Tongue (tissue), 2 donors: ENCODE data around the gene MRPL17. TPM values are rescaled to one million over a fixed set of nuclear protein-coding genes. Genes with fewer than 3 reads are reported as not detected.

Experiments
- DNase-seq: peaks from one replicate; pipeline ENCODE4 v3.0.0-alpha.2; 2015
- total RNA-seq: library from RNA; depleted of rRNA; stranded (reverse); fragments of >200 nt; gene quantifications from one replicate; pipeline ENCODE4 v1.2.3, GENCODE V29; 2014

MRPL17 gene
- total RNA-seq, 1 donor from 2014 or later: 29.2 TPM

DNA sequence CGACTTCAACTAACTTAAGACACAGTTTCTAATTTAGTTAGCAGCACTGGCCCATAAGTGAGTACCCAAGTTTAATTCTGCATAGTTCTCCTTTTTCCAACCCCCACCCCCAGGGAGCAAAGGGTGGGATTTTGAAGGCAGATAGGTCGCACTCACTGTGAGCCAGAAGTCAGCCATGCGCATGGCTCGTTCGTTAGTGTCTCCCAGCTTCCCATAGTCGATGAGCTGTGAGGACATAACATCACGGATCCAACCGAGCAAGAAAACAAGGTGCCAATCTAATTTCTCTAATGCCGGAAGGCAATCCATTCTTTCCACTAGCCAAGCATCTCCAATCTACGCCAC lies 577 bp downstream of the MRPL17 start:
- DNase-seq: no peak

DNA sequence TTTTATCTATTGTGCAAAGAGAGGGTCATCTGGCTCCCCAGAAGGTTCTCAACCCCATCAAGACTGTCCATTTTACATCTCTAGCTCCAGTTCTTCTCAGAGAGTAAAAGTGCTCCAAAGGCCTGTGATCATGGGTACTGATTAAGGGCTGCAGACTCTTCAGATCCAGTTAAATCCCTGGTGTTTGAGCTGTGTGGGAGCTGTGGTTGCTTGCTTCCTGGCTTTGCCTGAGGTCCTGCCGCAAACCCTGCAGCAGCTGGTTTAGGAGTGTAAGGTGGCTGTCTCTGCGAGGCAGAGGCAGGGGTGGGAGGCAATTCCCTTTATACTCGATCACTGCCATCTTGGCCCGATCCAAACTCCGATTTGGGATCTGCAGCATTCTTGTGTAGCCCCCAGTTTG lies 1.2 kb downstream of the MRPL17 start:
- DNase-seq: peak; percentile 19

DNA sequence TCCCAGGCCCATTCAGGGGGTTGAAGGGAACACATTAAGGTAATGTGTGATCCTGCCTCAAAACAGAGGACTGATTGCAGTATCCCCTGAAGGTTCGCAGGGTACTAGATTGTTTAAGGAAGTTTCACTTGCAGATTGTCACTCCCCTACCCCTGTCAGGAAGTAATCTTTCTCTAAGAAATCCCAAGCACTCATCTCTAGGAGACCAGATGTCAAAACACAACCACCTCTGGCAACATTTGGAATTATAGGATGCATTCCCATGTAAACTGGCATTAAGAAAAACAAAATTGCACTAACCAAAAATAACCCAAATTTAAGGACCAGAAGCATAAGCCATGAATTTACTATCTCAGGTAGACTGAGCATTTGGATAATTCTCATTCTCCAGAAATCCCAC lies 1.6 kb downstream of the MRPL17 start:
- no peak for DNase-seq

DNA sequence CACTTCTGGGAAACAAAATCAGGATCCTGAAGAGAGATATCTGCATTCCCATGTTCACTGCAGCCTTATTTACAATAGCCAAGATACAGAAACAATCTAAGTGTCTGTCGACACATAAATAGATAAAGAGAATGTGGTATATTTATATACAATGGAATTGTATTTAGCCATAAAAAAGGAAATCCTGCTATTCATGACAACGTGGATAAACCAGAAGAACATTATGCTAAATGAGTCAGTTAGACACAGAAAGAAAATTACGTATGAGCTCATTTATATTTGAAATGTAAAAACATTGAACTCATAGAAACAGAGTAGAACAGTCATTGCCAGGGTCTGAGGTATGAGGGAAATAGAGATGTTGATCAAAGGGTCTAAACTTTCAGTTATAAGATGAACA lies 6.1 kb downstream of the MRPL17 start:
- DNase-seq: no peak

DNA sequence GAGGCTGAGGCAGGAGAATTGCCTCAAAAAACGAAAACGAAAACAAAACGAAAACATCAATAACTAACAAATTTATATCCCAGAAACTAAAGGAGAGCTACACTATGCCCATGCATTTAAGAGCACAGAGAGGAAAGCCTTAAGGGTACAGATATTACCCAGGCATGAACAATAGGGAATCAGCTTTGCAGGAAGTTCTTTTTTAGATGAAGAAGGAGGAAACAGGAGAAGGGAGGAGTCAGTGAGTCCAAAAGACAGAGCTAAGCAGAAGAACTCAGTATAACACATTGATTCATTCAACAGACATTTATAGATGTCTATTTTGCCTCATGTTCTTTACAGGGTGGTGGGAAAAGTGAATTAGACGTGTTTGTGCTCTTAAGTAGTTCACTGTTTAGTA lies 8.3 kb downstream of the MRPL17 start:
- DNase-seq: no peak

DNA sequence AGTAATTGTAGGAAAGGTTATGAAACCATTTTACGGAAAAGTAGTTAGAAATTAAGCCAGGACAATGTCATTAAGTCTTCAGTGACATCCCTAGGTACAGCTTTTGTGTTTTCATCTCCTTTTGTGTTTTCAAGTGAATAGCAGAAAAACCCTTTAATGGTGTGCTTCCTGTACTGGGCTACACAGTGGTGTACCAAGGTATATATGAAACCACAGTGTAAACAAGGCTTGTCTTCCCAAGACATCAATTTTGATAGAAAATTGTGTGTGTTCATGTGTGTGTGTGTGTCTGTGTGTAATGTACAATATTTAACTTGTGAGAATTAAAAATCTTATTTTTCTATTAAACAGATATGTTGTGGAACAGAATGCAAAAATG lies 8.9 kb downstream of the MRPL17 start:
- no peak for DNase-seq

DNA sequence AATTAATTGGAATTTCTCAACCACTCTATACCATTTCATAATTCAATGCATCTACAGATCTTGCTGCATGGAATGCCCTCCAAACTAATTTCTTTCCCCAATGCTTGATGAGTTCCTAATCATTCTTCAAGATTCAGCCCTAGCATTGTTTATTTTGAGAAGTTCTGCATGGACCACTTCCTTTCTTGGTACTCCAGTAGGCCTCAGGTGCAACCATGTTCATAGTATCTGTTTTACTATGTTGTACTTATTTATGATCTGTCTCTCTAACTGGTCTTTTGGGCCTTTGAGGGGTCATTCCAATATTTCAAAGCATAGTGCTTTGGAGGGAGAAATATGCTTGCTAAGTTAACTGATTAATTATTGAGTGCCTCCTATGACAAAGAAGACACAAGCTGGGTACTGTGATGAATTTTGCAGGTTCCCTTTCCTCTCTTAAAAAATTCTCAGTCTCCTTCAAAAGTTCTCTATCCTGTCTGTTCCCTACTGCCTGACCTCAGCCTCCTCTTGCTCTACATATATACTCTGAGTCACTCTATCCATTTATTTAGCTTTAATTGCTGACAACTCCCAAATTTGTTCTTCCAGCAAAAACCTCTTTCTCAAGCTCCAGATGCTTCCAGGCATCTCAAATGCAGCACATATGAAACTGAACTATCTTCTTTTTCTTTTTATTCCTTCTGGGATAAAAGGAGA lies 9.5 kb downstream of the MRPL17 start:
- DNase-seq: no peak

DNA sequence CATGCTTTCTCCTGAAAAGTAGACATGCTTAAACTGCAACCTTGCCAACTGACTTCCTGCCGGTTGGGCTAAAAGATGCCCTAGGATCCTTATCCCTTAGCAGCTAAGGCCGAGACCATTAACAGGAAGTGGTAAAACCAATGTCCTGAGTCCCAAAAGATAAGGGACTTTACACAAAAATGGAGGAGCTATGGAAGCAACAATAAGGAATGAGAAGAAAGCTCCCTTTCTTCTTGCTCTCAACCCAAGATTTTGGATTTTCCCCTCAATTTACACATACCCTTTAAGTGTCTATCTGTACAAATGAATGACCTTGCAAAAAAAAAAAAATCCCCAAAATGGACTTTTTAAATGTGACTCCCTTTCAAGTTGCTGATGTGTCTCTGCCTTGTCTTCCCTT lies 11.1 kb downstream of the MRPL17 start:
- no peak for DNase-seq

DNA sequence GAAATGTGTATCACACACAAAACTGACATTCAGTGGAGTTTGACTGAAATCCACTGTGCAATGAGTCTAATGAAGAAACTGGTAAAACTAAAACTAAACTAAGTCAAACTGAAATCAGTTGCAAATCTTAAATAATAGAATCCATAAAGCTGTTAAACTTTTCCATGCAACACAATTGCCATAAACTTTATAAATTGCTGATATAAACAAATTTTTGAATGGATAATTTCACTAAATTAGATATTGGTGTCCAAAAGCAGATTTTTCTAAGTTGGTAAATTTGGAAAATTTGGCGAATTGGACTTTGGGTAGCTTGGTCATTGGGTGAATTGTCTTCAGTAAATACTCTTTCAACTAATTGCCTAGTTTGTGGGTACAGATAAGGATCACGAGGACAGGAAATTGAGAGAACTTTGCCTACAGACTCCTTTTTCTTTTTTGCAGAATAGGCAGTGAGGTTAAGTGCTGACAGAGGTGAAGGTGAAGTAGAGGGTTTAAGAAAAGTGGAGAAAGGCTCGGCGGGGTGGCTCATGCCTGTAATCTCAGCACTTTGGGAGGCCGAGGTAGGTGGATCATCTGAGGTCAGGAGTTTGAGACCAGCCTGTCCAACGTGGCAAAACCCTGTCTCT lies 12.8 kb downstream of the MRPL17 start:
- DNase-seq: no peak

DNA sequence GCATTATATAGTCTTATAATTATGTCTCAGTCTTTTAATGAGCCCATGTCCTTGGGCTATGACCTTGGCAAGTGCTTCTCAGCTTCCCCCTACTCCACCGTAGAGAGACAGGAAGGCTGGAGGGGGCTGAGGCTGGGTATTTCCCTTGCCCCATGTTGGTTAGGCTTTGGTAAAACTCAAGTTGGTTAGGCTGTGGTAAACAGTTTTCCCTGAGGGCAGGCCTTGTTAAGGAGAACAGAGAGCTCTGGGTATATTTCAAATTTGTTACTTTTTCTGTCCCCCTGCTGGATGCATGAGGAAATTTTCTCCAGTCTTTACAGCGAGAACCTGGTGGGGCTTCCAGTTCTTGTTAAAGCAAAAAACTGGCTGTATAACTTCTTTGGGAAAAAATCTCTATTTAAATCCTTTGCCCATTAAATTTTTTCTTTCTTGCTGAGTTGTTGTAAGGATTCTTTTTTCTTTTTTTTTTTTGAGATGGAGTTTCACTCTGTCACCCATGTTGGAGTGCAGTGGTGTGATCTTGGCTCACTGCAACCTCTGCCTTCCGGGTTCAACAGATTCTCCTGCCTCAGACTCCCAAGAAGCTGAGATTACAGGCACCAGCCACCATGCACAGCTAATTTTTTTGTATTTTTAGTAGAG lies 15.3 kb downstream of the MRPL17 start:
- peak; percentile 20 for DNase-seq

DNA sequence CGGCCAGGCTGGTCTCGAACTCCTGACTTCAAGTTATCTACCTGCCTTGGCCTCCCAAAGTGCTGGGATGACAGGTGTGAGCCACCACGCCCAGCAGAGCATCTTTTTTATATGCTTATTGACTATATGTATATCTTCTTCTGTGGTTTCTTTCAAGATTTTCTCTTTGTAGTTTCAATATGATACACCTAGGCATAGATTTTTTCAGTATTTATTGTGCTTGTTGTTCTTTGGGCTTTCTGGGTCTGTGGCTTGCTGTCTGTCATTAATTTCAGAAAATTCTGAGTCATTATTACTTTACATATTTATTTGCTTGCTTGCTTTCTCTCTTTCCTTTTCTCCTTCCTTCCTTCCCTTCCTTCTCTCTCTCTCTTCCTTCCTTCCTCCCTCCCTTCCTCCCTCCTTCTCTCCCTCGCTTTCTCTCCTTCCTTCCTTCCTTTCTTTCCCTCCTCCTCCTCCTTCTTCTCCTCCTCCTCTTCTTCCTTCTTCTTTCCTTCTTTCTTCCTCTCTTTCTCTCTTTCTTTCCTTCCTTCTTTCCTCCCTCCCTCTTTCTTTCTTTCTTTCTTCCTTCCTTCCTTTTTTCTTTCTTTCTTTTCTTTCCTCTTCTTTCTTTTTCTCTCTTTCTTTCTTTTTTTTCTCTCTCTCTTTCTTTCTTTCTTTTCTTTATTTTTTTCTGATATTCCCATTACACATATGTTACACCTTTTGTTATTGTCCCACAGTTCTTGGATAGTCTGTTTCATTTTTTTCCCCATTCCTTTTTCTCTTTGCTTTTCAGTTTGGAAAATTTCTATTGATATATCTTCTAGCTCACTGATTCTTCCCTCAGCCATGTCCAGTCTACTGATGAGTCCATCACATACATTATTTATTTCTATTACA lies 16.6 kb downstream of the MRPL17 start:
- DNase-seq: no peak

DNA sequence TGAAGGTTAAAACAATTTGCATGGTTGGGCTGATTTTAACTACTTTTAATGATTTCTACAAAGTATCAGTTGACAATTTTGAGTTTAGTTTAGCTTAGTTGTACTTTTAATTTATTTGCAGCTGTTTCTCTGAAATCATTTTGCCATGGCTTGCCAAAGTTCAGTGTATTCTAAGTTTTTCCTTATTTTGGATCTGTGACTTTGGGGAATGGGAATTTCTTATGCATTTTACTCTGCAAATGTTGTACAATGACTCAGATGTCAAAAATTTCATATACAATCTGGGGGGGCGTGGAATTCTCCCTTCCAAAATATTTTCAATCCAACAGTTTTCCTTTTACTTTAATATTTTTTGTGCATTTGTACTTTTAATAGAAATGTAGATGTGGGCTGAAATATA lies 18.6 kb downstream of the MRPL17 start:
- peak; percentile 54 for DNase-seq

DNA sequence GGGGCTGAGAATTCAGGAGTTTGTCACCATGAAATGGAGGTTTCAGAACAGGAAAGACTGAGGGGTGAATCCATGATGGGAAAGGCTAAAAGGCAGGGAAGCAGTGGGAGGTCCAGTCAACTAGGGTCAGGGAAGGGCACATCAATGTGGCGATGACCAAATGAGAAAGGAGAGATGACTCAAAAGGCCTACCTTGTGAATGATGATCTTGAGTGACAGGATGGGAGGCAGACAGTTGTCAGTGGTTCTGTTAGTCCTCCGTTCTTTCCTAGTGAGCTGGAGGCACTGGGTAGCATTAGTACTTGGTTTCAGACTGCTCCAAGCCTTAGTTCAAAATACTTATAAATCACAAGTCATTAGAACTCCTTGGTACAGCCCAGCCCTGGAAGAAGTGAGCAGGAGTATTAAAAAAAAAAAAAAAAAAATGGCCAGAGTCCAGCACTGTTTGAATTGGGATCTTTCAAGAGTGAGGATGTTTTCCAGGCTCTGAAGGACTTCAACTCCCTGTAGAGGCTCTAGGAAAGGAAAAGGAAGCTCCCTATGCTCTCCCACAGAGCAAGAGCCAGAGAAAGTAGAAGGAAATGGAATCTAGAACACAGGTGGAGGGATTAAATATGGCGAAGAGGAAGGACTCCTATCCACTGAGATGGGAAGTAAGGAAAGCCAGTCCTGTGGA lies 19.2 kb downstream of the MRPL17 start:
- peak; percentile 50 for DNase-seq

DNA sequence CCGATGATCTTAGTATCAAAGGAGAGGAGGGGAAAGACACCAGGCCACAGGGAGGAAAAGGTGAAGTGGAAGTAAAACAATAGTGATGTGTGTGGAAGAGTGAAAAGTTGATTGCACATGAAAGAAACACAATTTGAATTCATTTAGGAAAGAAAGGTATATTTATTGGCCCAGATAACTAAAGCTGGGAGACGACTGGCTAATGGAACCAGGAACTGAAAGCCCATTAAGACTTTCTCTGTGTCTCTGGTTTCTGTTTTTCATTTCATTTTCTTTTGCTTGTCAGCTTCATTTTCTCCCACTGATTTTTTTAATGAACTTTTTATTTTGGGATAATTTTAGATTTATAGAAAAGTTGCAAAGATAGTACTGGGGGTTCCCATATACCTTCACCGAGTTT lies 22.4 kb downstream of the MRPL17 start:
- DNase-seq: no peak

DNA sequence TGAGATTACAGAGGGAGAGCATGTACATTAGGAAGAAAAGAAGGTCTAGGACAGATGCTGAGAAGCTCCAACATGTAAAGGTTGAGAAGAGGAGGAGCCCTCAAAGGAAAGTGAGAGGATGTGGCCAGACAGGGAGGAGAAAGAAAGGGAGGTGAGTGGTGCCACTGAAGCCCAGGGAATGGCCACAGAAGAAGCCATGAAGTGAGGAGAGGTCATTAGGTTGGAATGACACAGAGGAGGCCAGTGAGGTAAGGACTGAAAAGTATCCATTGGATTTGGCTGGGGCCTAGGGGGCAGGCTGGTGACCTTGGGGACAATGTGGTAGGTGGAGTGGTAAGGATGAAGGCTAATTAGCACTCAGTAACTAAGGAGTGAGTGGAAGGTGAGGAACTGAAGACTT lies 24.5 kb downstream of the MRPL17 start:
- DNase-seq: no peak

DNA sequence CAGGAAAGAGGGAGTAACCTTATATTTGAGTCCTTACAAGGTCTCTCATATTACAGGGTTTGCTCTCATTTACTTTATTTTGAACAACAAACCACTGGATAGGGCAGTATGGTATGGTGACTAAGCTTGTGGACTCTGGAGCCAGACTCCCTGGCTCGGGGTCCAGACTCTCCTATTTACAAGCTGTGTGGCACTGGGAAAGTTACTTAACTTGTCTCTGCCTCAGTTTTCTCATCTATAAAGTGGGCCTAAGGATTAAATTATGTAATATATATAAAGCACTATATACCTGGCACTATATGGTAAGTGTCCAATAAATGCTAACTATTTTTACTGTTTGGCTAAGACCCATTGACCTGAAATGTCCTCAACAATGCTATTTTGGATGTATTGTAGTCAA lies 25.8 kb downstream of the MRPL17 start:
- DNase-seq: no peak

DNA sequence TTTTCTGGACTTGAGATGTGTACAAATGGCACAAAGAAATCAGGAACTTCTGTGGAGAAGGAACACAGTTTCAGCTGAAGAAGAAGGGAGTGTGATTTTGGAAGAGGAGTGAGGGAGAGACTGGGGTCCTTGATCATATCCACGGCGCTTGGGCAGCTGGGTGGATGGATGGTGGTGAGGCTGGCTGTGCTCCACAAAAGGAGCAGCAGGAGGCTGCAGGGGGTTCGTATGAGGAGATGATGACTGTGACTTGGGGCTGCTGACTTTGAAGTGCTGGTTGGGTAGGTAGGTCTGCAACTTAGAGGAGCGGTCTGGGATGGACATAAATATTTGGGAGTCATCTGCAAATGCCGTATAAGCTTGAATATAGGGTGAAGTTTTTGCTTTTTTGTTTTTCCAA lies 26.2 kb downstream of the MRPL17 start:
- DNase-seq: peak; percentile 19

DNA sequence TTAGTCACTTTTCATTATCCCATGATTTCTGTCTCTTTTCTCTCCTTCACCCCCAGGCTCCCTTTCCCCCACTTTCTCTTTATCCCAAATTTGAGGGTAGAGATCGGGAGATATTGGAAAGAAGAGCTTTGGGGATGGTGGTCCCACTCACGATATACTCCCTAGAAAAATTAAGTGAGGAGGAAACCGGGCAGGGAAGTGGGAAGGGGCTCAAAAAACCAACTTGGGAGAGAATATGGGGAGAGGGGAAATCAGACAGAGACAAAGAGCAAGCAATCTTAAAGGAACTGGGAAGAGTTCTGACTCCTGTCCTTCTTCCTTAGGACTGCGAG lies 26.6 kb downstream of the MRPL17 start:
- no peak for DNase-seq

DNA sequence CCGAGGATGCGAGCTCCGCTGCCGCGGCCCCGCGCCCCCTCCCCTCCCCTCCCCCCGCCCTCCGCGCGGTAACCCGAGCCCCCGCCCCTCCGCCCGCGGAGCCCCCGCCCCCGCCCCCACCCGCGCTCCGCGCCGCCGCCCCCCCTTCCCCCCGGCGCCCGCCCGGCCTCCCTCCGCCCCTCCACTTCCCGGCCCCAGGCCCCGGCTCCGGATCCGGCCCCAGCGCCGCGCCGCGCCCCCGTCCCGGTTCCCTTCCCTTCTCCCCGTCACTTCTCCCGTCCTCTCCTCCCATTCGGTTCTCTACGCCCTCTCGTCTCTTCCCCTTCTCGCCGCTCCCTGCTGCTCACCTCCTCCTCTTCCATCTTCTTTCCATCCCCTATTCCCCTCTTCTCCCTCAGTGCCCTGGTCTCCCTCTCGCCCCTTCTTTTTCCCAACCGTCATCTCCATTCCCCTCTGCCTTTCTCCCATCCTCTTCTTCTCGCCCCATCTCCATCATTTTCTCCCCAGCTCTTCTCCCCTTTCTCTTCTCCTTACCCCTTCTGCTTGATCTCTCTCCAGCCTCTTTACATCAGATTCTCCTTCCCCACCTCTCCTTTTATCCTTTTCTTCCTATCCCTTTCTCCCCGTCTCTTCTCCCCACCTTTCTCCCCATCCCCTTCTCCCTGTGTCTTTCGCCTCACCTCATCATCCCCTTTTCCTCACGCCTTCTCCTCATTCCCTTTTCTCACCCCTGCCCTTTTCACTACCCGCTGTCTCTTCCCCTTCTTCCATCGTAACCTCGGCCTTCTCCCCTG lies 27.2 kb downstream of the MRPL17 start, which contains the start of gene DCHS1:
Gene DCHS1 (minus strand): TSS at position 20 of the 794 bp plus-strand sequence. CDS start 14,196 bp downstream, outside the sequence.
- peak; percentile 74 for DNase-seq

DNA sequence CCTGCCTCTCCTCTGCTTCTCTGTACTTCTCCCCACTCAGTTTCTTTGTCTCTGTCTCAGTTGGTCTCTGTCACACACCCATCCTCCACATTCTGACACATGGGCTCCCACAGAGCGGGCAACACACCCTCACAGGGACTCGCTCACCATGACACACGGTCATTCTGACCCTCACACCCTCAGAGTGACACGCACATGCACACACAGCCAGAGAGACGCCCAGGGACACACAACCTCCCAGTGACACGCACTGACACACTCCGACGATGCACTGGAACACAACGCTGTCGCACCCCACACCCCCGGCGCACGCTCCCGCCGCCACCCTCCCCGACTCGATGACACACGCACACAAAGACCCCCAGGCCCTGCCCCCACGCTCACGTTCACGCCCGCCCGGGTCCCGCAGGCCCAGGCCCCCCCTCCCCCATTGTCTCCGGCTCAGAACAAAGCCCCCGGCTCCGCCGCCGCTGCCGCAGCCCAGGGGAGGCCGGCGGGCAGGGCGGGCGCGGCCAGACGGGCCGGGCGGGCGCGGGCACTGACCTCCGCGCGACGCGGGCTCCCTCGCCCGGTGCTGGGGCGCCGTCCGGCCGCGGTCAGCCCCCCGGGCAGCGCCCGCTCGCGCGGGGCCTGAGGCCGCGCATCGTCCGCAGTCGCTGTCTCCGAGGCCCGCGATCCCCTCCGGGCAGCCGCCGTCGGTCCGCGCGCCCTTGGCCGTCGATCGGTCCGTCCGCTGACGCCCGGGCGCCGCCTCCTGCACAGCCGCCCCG lies 27.9 kb downstream of the MRPL17 start:
- peak; percentile 48 for DNase-seq
